A204.1 (cell line): ENCODE results near the gene TSHZ2.
A peak's percentile ranks its signal among the peaks of the same experiment; 100 is the strongest.

Source experiments
- FAIRE-seq: peaks from 2 replicates; lab custom pipeline; 2012; peaks lifted over from hg19 to GRCh38; lab: Jason Lieb, UNC

The TSHZ2 gene

DNA sequence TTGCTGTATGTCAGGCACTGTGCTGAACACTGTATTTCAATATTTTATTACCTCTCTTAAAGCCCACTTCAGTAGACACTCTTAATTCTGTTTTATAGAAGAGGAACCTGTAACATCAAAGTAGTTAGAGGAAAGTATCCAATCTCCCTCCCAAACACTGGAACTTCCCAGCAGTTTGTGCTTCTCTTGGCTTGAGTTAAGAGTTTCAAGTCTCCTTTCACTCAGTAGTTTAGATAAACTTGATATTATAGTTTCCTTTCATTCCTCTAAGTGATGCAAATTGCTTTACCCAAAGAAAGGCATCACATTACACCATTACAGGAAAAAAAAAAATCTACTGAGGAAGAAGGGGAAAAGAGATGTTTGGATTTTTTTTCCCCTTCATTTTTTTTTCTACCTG lies 164.3 kb downstream of the TSHZ2 start:
- FAIRE-seq: no peak

DNA sequence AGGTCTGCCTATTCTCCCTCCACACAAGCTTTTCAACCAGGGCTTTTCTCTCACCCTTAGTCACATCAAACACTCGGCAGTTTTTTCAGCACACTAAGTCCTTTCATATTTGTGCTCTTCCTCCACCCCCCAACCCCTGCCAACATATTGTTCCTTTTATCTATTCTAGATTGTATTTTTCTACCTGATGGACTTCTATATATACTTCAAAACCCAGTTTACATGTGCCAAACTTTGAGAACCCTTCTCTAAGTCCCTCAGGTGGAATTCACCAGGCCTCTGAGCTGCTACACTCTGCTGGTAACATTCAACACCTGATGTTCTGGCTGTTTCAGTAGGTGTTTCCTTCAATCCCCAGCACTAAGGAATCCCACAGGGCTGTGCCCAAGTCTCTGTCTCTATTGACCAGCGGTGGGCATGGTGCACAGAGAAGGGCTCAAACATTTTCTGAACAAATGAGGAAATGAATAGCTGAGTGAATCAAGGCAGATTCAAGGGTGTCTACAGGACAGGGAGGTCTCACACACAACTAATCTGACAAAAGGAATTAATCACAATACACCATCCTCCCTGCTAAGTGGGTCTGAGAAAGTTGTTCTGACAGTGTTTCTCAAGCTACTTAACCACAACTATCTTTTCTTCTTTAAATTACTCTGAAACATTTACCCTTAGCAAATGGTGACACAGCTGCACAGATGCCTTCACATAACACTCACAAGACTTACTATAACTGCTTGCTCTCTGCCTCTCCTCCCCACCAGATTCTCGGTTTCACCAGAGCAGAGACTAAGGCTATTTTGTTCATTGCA lies 166.5 kb downstream of the TSHZ2 start:
- FAIRE-seq: no peak

DNA sequence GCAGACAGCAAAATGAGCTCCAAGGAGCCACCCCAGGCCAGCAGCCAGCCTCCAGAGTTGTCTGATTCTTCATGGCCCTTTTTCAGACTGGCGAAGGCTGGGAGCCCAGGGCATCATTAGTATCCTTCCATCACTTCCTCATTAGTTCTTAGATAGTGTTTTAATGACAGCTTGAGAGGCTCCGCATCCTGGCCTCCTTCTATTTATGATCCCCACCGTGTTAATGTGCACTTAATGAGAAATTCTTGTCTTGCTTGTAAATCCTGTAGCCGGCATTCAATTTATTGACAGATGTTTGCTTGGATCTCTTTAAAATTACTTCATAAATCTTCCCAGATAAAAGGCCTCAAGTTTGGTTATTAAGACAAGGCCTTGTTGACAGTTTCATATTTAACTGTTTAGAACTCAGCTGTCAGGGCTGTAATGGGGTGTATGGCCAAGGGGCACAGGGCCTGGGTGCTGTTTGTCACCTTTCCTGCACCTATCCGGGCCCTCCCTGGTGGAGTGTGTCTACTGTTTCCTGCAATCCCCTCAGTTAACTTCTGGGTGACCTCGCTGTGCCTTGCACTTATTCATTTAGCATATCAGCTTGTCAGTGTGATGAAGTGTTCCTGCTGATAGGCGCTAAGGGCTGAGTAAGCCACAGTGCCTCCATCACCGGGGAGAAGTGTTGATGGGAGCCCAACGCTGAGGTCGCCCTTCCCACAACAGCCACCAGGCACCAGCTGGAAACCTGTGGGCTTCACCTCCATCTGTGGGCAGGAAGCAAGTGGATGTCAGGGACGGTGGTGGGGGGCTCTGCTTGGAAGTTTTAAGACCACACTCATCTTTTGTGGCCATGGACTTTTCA lies 169.3 kb downstream of the TSHZ2 start:
- FAIRE-seq: no peak

DNA sequence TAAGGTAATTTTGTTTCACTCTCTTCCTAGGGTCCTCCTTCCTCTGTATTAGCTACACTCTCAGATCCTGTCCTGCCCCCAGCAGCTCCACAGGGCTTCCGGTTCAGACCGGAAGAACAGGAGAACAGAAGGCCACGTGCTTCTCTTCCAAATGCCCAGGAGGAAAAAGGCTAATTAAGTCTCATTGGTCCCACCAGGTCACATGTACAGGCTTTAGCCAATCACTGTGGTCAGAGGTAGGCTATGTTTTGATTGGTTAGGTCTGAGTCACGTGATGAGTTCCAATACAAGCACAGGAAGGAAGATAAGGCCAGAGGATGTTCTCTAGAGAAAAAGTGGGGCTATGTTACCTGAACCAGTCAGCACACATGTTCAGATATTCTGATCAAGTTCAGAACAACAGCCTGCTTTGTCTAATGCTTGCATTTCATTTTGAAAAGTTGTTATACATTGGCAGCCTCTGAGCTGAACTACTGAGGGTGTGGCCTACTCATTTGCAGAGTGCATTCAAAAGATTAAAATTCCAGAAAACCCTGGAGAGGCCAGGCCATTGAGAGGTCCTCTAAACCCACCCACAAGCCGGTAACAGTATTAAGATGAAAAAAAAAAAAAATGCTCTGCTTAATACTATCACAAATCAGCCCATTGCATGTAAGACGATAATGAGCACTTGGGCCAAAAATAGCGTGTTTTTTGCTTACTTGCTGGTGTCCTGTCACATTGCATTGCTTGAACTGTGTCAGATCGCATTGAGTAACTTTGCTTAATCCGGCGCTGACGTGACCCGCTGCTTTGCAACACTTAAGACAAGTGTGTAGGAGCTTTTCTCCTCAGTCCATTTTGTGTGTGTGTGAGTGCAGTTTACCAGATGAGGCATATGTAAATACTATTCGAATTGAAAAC lies 170.3 kb downstream of the TSHZ2 start:
- FAIRE-seq: no peak

DNA sequence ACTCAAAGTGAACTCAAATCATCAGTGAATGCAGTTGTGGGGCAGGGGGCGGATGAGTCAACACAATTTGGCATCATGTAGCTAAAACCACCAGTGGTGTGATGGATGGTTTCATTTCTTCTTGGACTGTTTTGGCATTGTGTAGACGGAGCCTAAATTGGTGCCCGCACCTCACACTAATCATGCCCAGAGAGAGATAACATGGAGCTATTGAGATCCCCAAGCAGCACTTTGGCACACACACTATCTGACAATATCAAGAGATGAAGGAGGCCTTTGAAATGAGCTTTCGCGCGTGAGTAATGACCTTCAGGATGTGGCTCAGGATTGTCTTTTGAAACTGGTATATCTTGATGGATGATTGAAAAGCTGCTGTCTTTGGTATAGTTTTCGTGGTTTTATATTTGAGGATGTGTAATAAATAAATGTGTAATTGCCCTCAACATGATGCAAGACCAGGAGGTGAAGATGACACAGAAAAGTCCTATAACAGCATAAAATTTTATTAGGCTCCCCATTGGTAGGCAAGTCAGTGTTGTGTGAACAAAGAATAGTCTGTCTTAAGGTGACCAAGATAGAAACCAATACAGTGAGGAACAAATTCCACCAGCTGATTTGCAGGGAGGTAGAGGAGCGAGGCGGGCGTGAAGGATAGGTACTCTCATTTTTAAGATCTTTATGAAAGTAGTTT lies 174.2 kb downstream of the TSHZ2 start:
- no peak for FAIRE-seq

DNA sequence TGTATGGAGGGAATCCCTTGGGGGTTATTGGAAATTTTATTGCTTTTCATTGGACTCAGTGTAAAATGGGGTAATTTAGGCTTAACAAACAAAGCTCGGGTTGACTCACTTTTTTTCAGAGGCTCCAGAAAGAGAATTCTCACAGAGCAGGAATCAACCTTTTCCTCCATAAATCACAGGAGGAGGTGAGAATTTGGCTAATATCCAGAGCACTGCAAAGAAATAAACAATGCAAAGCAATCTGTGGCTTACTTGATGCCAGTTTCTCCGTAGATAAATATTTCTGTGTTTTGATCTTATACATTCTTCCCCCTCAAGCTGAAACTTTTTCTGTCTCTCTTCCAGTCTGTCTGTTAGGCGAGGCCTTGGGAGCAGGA lies 176.6 kb downstream of the TSHZ2 start:
- FAIRE-seq: no peak

DNA sequence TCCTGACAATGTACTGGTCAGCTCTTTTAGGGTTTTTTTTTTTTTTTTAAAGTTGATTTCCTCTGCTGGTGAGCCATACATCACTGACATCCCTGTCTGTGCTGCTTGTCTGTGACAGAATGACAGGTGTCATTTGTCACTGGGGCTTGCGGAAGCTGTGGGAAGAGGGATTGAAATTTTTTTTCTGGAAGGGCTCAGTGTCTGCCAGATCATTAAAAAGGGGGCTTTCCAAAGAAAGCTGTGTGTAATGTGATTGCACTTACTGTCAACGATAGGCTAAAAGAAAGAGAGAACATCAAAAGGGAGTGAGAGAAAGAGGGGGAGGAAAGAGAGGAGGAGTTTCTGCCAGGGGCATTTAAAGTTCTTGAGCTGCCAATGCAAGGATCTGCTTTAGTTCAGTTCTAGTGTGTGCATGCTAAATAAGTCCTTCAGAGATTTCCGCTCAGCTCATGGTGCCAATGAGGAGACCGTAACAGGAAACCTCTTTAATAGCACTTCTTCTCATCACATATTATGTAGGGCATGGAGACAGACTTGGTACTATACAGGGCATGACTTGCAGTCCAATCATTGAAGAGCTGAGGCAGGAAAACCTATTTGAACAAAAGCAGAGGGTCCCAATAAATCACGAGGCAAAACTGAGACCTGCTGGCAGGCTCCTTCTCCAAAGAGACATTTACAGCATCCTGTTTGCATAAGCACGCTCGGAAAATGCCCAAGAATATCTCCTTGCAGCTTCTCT lies 177.2 kb downstream of the TSHZ2 start:
- no peak for FAIRE-seq

DNA sequence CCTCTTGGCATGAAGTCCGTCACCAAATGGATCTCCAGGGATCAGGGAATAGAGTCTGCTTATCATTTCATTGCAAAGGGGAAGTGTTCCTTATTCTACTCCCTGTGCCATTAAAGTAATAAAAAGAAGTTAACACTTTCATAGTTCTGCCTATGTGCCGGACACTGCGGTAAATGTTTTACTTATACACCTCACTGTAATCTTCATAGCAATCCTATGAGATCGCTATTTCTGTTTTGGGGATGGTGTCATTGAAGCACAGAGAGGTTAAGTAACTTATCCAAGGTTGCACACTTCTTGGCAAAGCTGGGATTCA lies 177.7 kb downstream of the TSHZ2 start:
- FAIRE-seq: no peak

DNA sequence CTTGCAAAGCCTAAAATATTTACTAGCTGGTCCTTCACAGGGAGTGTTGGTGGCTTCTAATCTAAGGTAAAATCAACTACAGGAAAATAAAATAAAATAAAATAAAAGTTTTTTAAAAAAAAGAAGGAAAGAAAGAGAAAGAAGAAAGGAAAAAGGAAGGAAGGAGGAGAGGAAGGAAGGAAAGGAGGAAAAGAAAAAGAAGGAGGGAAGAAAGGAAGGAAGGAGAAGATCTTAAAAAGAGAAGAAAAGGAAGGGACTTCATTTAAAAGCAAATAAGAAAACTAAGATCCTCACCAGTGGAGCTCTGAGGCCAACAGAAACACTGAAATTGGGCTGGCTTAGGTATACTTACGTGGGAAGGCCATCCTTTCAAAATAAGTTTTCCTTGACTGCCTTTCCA lies 178.4 kb downstream of the TSHZ2 start:
- FAIRE-seq: no peak

DNA sequence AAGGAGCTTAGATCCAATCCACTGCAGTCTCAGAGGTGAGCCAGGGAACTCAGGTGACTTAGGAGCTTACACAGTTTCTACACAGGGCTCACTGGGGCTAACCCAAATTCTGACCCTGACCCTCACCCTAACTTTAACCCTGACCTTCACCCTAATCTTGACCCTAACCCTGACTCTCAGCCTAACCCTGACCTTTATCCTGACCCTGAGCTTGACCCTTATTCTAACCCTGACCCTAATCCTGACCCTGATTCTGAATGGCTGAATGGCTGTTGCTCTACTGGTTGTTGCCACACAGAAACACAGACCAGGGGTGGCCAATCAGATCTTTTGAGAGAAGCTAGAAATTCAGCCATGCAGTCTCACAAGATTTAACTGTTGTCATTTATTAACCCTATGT lies 180.1 kb downstream of the TSHZ2 start:
- no peak for FAIRE-seq

DNA sequence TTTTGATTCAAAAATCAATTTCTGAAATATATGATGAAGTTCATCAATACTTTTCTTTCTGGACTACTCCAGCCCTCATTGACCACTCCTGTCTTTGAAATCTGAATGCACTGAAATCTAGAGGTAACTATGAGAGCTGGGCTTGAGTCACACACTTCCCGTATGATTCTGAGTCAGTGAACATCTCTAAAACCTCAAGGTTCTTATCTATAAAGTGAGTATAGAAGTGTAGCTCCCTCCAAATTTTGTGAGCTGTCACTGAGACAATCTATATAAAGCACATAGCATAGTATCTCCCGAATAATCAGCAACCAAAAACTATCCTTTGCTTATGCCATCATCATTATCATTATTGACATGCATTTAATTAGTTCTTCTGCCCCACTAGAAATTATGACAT lies 182.4 kb downstream of the TSHZ2 start:
- no peak for FAIRE-seq

DNA sequence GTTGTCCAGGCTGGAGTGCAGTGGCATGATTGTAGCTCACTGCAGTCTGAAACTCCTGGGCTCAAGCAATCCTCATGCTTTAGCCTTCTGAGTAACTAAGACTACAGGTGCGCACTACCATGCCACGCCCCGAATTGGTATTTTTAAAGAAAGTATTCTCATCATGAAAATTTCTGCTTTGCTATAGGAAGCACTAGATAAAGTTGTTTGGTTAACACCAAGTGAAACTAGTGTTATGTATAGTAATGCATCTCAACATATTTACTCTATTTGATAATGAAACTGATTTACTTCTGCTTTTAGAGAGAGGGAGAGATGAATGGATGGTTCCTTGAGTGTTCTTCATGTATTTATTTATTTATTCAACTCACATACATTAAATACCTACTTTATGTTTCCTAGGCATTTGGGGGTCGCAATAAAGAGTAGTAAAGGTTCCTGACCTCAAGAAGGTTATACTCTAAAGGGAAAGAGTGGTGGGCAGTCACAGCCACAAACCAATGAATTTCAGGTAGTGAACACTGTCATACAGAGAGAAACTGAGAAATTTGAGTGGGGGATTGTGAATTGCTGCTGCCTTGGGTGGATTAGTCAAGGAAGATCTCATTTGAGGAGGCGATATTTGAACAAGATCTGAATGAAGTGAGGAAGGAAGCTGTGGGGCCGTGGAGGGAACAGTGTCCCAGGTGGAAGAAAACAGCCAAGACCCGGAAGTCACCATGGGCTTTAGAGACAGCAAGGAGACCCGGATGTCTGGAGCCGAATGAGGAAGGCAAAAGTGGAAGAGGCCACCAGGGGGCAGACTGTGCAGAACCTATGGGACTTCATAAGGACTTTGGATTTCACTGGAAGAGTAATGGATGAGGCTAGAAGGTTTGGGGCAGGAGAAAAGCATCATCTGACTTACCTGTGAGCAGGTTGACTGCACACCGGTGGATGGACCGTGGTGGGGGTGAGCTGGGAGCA lies 185.6 kb downstream of the TSHZ2 start:
- FAIRE-seq: no peak

DNA sequence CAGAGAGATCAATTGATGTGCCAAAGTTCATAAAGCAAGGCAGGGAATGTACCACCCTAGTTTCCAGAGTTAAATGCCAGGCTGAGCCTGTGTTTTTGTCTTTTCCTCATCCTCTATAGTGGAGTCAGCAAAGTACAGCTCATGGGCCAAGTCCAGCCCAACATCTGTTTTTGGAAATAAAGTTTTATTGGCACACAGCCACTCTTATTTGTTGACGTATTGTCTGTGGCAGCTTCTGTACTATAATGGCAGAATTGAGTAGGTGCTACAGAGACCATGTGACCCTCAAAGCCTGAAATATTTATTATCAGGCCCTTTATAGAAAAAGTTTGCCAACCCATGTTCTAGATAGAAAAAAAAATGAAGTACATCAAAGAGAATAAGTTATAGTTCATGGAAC lies 187.0 kb downstream of the TSHZ2 start:
- no peak for FAIRE-seq

DNA sequence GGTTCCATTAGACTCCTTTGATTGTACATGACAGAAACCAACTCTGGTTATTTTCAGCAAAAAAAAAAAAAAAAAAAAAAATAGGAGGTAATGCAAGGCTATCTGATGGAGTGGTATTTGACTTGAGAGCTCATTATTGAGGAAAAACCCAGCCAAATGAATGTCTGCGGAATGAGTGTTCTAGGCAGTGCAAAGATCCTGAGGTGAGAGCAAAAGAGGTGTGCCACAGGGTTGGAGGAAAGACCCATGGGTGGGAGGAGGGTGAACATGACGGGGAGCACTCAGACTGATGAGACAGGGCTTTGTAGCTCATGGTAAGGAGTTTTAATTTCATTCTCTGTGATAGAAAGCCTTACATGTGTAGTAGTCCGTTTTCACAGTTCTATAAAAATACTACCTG lies 188.9 kb downstream of the TSHZ2 start:
- FAIRE-seq: no peak

DNA sequence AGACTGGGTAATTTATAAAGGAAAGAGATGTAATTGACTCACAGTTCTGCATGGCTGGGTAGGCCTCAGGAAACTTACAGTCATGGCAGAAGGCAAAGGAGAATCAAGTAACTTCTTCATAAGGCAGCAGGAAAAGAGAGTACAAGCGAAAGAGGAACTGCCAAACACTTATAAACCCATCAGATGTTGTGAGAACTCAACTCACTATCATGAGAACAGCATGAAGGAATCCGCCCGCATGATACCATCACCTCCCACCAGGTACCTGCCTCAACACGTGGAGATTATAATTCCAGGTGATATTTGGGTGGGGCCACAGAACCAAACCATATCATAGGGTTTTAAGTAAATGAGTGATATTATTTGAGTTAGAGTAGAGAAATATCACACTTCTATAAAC lies 189.3 kb downstream of the TSHZ2 start:
- FAIRE-seq: no peak

DNA sequence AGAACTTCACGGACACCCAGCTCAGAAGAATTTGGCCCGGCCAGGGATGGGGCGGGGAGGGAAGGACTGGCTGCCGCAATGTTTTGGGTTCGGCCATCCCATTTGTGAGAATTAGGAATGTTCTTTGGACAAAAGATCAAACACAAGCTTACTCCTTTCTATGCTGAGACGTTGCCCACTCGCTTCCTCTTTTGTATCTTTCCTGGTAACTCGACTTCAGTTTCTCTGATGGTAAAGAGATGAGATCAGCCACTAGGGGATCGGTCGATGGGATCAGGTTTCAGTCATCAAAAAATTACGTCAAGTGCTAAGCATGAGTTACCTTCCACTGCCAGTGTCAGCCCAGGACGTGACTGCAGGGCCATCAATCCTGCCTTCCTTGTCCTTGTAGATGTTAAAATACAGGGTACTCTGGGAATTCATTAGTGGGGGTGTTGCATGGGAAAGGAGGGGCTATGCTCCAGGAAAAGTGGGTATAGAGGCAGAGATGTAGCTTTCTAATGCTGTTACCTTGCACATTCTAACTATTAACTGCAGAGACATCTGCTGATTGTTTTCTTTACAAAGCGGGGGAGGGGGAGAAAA lies 190.2 kb downstream of the TSHZ2 start:
- no peak for FAIRE-seq

DNA sequence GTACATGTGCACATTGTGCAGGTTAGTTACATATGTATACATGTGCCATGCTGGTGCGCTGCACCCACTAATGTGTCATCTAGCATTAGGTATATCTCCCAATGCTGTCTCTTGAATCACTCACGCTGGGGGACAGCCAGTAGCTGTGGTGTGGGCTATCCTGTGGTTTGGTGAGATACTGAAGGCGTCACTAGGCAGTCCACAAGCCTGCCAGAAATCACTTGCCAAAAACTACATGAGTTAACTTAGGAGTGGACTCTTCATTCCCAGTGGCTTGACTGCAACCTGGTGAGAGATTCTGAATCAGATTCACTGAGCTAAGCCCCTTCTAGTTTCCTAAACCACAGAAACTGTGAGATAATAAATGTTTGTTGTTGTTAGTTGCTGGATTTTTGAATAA lies 191.3 kb downstream of the TSHZ2 start:
- no peak for FAIRE-seq

DNA sequence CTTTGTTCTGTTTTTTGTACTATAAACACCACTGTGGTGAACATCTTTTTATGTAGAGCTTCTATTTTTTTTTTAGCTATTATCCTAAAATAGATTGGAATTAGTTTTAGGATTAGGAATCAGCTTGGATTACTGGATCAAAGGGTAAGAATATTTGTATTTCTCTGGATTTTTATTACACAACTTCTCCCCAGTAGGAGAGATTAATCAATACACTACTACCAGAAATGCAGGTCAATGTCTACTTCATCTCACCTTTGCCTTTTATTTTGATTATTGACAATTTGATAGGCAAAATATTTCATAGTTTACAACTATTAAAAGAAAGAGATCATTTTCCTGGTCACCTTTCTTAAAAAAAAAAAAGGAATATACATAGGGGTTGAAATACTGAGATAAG lies 191.9 kb downstream of the TSHZ2 start:
- peak; percentile 21 for FAIRE-seq

DNA sequence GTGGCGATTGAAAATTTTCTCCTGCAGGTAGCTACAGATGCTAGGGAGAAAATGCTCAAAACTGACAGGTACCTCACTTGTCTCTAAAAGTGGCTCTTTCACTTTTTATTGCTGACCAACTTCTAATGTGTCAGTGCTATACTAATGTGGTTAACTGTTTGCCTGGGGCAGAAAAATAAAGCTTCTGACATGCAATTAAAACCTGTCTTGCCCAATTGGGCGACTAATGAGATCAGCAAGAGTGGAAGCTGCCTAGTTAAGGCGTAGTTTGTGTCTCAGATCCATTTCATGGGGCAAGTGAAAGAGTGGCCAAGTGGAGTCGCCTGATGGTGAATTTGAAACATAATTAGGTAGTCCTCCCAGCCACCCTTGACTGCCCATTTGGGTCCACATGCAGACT lies 193.3 kb downstream of the TSHZ2 start:
- FAIRE-seq: no peak

DNA sequence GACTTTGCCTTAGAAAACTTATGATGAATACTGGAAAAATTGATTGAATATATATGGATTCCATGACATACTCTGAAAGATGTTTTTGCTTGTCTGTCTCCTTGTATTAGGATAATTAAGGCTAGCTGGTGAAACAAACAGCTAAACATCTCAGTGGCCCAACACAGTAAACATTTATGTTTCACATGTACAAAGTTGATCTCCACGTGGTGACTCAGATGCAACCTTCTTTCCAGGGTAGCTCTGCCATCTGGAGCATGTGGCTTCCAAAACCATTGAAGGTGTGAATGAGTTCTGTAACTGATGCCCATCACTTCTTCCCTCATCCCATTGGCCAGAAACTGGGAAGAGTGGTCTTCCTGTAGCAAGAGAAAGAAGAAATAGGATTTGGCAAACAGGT lies 196.3 kb downstream of the TSHZ2 start:
- no peak for FAIRE-seq
